NT2/D1 (cell line): ENCODE data around the gene MDGA2.

Experiments
- DNase-seq: peaks from one replicate; pipeline ENCODE4 v3.0.0-alpha.2; 2011; ENCODE audit warnings: low read depth, low spot score
- H3K27me3 ChIP-seq: 2 replicates; pipeline ENCODE4 v1.6.0; 2011; ENCODE audit warnings: mild to moderate bottlenecking; ENCODE audit not compliant: insufficient read length, insufficient read depth
- H3K36me3 ChIP-seq: 2 replicates; pipeline ENCODE4 v1.6.1; 2011; ENCODE audit warnings: mild to moderate bottlenecking, low read length, mixed read lengths; ENCODE audit not compliant: insufficient read depth, insufficient read length
- H3K4me1 ChIP-seq: 2 replicates; pipeline ENCODE4 v1.5.1; 2011; ENCODE audit not compliant: insufficient read depth, insufficient read length
- H3K4me3 ChIP-seq: 2 replicates; pipeline ENCODE4 v1.5.1; 2011; ENCODE audit warnings: low read depth; ENCODE audit not compliant: insufficient read length
- H3K9ac ChIP-seq: 2 replicates; pipeline ENCODE4 v1.6.0; 2011; ENCODE audit warnings: low read depth; ENCODE audit not compliant: insufficient read length
- H3K9me3 ChIP-seq: 2 replicates; pipeline ENCODE4 v1.5.1; 2011; ENCODE audit warnings: mild to moderate bottlenecking, low read length; ENCODE audit not compliant: insufficient read depth
- SUZ12 ChIP-seq: IDR thresholded peaks from 2 replicates; pipeline ENCODE4 v1.6.1; 2011; ENCODE audit not compliant: insufficient read length, insufficient read depth; ENCODE audit errors: extremely low read depth
- YY1 ChIP-seq: IDR thresholded peaks from 2 replicates; pipeline ENCODE4 v1.6.1; 2011; ENCODE audit not compliant: insufficient read length, insufficient read depth
- ZNF274 ChIP-seq: IDR thresholded peaks from 2 replicates; pipeline ENCODE4 v1.6.1; 2011; ENCODE audit warnings: mild to moderate bottlenecking, low read depth, low read length

The MDGA2 gene

DNA sequence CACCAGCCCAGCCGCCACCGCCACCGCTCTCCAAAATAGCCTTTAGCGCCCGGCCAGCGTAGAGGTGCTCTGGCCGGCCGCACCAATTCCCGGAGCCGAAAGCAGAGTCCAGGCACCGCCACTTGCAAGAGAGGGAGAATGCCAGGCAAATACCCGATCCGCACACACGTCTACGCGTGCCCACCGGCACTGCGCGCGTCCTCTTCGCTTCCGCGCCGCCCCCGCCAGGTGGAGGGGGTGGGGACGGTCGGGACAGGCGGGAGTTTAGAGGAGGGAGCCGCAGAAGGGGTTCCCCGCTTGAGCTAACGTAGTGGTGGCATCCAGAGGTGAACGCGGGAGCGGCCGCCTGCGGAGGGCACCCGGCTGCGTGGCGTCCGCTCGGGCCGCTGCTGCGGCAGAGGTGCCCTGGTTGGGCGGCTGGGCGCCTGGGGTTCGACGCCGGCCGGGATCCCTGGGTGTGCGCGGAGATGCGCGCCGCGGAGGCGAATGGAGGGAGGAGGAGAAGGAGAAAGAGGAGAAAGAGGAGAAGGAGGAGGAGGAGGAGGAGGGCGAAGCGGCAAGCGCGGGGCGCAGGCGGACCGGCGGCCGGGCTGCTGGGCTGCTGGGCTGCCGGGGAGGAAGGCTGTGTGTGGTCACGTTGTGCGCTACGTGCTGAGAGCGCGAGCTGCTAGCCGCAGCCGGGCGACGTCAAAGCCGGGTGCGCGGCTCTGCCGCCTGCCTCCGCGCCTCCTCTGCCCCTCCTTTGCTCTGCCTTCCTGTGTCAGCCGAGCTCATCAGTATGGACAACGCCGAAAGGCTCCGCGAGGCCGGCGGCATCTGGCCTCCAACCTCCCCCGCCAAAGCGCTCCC, at the start of gene MDGA2:
MDGA2 (minus strand) TSS at position 140 of the 849 bp plus-strand sequence.
- Histone ChIP-seq H3K4me3 (peak within 1 kb of the TSS; percentile 63), H3K9me3 (no peaks in the 10 kb centered on the region), H3K36me3 (no peaks in the 10 kb centered on the region), H3K4me1 (no peaks in the 10 kb centered on the region), H3K9ac (peak within 1 kb of the TSS; percentile 70), H3K27me3 (peaks cover 59% of the 10 kb centered on the region)
- DNase-seq, result no peak
- TF ChIP-seq SUZ12 (no peak), ZNF274 (no peak), YY1 (no peak)

DNA sequence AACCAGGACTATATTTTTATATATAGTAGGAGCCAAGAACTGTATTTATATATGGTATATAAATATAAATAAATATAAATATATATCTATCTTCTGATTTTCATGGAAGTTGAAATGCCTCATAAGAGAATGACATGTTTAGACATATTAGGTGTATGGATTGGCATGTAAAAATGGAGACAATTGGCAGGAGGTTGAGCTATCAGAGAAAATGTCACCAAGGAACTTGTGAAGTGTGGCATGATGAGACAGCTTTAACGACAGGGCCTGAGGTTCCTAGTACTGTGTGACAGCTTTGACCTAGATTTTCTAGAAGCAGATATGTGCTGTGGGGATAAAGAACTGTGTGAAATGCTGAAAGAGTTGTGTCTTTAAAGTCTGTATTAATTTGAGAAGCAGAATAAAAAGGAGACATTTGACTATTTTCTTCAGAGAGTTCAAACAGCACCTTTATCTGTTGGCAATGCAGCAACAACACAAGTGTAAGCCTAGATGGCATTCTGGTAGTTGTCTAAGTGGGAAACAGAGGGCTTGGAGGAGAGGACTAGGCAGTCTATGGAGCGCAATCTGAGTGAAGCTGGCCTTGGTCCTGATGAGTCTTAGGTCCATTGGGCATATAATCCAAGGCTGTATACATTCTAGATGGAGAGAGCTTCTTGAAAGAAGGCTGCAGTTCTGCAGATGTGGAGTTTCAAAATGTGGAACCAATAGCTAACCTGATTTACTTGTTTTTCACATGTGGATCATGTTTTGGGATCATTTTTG, 47.7 kb upstream of the MDGA2 start:
- H3K4me1 ChIP-seq, result no peaks in the 10 kb centered on the region
- no peaks in the 10 kb centered on the region for H3K27me3 ChIP-seq
- H3K9me3 ChIP-seq, result no peaks in the 10 kb centered on the region
- DNase-seq, result no peak
- H3K9ac ChIP-seq, result no peak overlapping the region
- no peak overlapping the region for H3K4me3 ChIP-seq
- TF ChIP-seq YY1 (no peak), SUZ12 (no peak), ZNF274 (no peak)
- no peaks in the 10 kb centered on the region for H3K36me3 ChIP-seq

DNA sequence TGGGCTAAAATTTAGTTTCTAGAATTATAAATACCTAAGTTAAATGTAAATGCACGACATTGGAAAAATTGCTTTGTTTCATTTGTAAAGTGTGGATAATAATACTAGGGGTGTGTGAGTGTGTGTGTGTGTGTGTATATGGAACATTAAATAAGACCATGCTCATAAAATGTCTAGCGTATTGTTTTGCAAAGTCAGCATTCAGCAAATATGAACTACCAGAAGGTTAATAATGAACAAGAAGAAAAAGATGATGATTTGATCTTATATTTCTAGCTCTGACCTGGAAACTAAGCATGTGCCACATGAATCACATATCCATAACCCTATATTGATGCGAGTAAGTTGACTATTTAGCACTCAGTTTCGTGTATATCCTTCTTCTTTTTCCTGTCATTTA, 44.9 kb upstream of the MDGA2 start:
- no peak for TF ChIP-seq SUZ12
- Histone ChIP-seq H3K4me3 (no peak overlapping the region), H3K27me3 (no peaks in the 10 kb centered on the region), H3K36me3 (no peaks in the 10 kb centered on the region), H3K9ac (no peak overlapping the region), H3K4me1 (no peaks in the 10 kb centered on the region), H3K9me3 (no peaks in the 10 kb centered on the region)
- DNase-seq, result no peak

DNA sequence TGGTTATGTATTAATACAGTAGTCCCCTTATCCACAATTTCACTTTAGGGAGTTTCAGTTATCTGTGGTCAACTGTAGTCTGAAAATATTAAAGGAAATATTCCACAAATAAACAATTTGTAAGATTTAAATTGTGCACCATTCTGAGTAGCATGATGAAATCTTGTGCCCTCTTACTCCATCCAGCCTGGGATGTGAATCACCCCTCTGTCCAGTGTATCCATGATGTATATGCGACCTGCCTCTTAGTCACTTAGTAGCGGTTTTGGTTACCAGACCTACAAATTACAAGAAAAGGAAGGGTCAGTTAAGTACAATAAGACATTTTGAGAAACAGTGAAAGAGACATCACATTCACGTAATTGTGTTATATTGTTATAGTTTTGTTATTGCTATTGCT, 39.9 kb upstream of the MDGA2 start:
- no peak overlapping the region for H3K4me3 ChIP-seq
- TF ChIP-seq ZNF274 (no peak), YY1 (no peak), SUZ12 (no peak)
- no peak for DNase-seq
- H3K9me3 ChIP-seq, result no peaks in the 10 kb centered on the region
- no peaks in the 10 kb centered on the region for H3K36me3 ChIP-seq
- H3K9ac ChIP-seq, result no peak overlapping the region
- H3K27me3 ChIP-seq, result no peaks in the 10 kb centered on the region
- no peaks in the 10 kb centered on the region for H3K4me1 ChIP-seq

DNA sequence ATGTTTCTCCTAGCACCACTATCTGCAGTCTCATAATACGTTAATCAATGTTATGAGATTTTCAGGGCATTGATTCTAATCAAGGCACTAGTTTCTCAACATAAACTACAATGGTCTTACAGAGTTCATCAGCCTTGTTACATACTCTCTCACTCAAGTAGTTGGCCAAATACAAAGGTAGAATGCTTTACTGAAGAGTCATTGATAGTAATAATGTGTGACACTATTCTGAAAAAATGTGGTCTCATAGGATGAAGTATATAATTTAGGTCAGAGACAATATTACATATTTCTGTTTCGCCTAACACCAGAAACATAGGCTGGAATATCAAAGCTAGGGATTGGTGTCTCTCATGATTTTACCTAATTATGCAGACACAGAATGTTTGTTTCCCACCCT, 35.2 kb upstream of the MDGA2 start:
- Histone ChIP-seq H3K36me3 (no peaks in the 10 kb centered on the region), H3K4me1 (no peaks in the 10 kb centered on the region), H3K4me3 (no peak overlapping the region), H3K9ac (no peak overlapping the region), H3K27me3 (no peaks in the 10 kb centered on the region), H3K9me3 (no peaks in the 10 kb centered on the region)
- TF ChIP-seq SUZ12, result no peak
- no peak for TF ChIP-seq YY1
- no peak for TF ChIP-seq ZNF274
- no peak for DNase-seq

DNA sequence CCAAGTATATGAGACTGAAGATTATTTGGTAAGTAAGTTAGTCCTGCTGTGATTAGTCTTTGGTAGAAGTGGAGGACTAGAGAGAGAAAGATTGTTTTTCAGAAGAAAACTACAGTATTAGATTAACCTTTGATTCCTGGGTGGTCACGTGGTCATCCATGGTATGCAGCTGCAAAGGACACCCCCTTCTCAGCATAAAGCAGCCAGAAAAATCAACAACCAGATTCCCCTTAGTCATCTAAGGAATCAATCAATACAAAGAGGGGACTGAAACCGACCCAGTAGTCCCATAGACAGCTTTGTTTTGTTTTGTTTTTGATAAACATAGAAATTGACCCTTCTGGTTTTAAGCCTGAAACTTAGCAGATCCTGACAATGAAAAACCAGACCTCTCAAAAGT, 30.3 kb upstream of the MDGA2 start:
- TF ChIP-seq SUZ12 (no peak), ZNF274 (no peak), YY1 (no peak)
- no peak overlapping the region for H3K9ac ChIP-seq
- H3K9me3 ChIP-seq, result no peaks in the 10 kb centered on the region
- no peaks in the 10 kb centered on the region for H3K4me1 ChIP-seq
- H3K36me3 ChIP-seq, result no peaks in the 10 kb centered on the region
- no peaks in the 10 kb centered on the region for H3K27me3 ChIP-seq
- DNase-seq, result no peak
- no peak overlapping the region for H3K4me3 ChIP-seq

DNA sequence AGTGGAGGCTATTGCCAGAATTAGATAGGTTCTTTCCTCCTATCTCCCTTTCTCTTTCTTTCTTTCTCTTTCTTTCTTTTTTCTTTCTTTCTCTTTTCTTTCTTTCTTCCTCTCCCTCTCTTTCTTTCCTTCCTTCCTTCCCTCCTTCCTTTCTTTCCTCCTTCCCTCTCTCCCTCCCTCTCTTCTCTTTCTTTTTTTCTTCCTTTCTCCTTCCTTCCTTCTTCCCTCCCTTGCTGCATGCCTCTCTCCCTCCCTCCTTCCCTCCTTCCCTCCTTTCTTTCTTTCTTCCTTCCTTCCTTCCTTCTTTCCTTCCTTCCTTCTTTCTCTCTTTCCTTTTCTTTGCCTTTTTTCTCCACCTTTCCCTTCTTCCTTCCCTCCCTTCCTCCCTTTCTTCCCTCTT, 16.4 kb upstream of the MDGA2 start:
- Histone ChIP-seq H3K9me3 (no peaks in the 10 kb centered on the region), H3K36me3 (no peaks in the 10 kb centered on the region), H3K4me1 (no peaks in the 10 kb centered on the region), H3K9ac (no peak overlapping the region), H3K4me3 (no peak overlapping the region), H3K27me3 (no peaks in the 10 kb centered on the region)
- TF ChIP-seq YY1 (no peak), SUZ12 (no peak), ZNF274 (no peak)
- no peak for DNase-seq
